K562 (cell line): ENCODE results near the gene KRT16. TPM values are rescaled to one million over a fixed set of nuclear protein-coding genes. Genes with fewer than 3 reads are reported as not detected.
"Not testable (repeated sequence)": the region's sequence is repeated elsewhere in the genome, so short reads cannot be mapped to it uniquely, and the experiment has no call there.

Source experiments
- ATAC-seq: fragments of 200-7000 bp; cut with Tn5 transposase; 3 replicates; pipeline ENCODE4 v1.9.1; 2020; ENCODE audit warnings: moderate library complexity
- Bru-seq: library from RNA; stranded (reverse); fragments of 400-500 nt; gene quantifications from one replicate; lab custom pipeline; 2021; lab: Mats Ljungman, UMichigan
- BruChase-seq, 2 experiments: library from RNA; stranded (reverse); fragments of 400-500 nt; gene quantifications; one replicate each; lab custom pipeline; 2021; lab: Mats Ljungman, UMichigan
- BruUV-seq: library from RNA; stranded (reverse); fragments of 400-500 nt; replicated peaks from 2 replicates; lab custom pipeline; 2021; lab: Mats Ljungman, UMichigan
- CTCF ChIA-PET: fragments of 300-600 bp; formaldehyde crosslinking; extraction: SDS; loops from one replicate; lab custom pipeline; 2021; ENCODE audit warnings: low intra/inter-chr PET ratio; lab: Yijun Ruan, JAX
- POLR2A ChIA-PET: fragments of 300-600, 350-650 bp; sonication (Branson Sonifier 250); formaldehyde crosslinking; extraction: SDS; loops from one replicate; lab custom pipeline; 2021; ENCODE audit warnings: antibody characterized with exemption, inconsistent platforms; lab: Yijun Ruan, JAX
- DNase-seq, 4 experiments: peaks; one replicate each; pipeline versions ENCODE4 v3.0.0 to v3.0.0-alpha.2; 2011 to 2018; ENCODE audit warnings: low spot score in 3 of 4, mixed read lengths in 3 of 4; ENCODE audit errors: extremely low read depth in 1 of 4
- FAIRE-seq: peaks from 2 replicates; lab custom pipeline; 2011; peaks lifted over from hg19 to GRCh38; lab: Jason Lieb, UNC
- H2AFZ ChIP-seq: 2 replicates; pipeline ENCODE4 v1.6.0; 2011; ENCODE audit warnings: low read depth, low read length, control low read depth, inconsistent platforms
- H3K27ac ChIP-seq: fragments of 200-600 bp; 3 replicates; pipeline ENCODE4 v1.8.0; 2011; ENCODE audit warnings: low read depth, mild to moderate bottlenecking, control low read depth, inconsistent platforms, low read length, moderate library complexity, mixed read lengths; ENCODE audit errors: extremely low read depth
- H3K27me3 ChIP-seq, 2 experiments: fragments of 300-600 bp in 1 of 2; 2 replicates in 1 of 2; 3 replicates in 1 of 2; pipeline versions ENCODE4 v1.6.0 to v1.8.0; 2011; ENCODE audit warnings: inconsistent platforms in 2 of 2, low read length in 2 of 2, mild to moderate bottlenecking in 1 of 2, mixed read lengths in 1 of 2, moderate library complexity in 1 of 2; ENCODE audit not compliant: control insufficient read depth in 2 of 2, insufficient read depth in 2 of 2
- H3K36me3 ChIP-seq: fragments of 300-600 bp; 3 replicates; pipeline ENCODE4 v1.8.0; 2011; ENCODE audit warnings: mild to moderate bottlenecking, low read length, inconsistent platforms; ENCODE audit not compliant: control insufficient read depth, insufficient read depth
- H3K4me1 ChIP-seq, 2 experiments: fragments of 200-600 bp in 1 of 2; replicated peaks in 1 of 2; 2 replicates in 1 of 2; 3 replicates in 1 of 2; pipeline versions ENCODE4 v1.5.1 to v1.8.0; 2011; ENCODE audit warnings: inconsistent platforms in 2 of 2, low read length in 2 of 2, mild to moderate bottlenecking in 1 of 2, mixed read lengths in 1 of 2, moderate library complexity in 1 of 2; ENCODE audit not compliant: control insufficient read depth in 2 of 2, insufficient read depth in 2 of 2
- H3K4me2 ChIP-seq: 2 replicates; pipeline ENCODE4 v1.6.1; 2011; ENCODE audit warnings: low read length, control low read depth, inconsistent platforms, mixed read lengths; ENCODE audit not compliant: insufficient read depth
- H3K4me3 ChIP-seq: fragments of 200-600 bp; sonication (generic), shearing (Covaris generic); 2 replicates; pipeline ENCODE4 v1.5.1; 2016; ENCODE audit warnings: control low read depth, inconsistent platforms
- H3K79me2 ChIP-seq: fragments of 200-600 bp; 3 replicates; pipeline ENCODE4 v1.8.0; 2011; ENCODE audit warnings: low read length, inconsistent platforms; ENCODE audit not compliant: control insufficient read depth, insufficient read depth
- H3K9ac ChIP-seq, 2 experiments: 2 replicates each; pipeline versions ENCODE4 v1.6.0 to v1.6.1; 2011; ENCODE audit warnings: low read depth in 2 of 2, low read length in 2 of 2, control low read depth in 1 of 2, inconsistent platforms in 1 of 2, mild to moderate bottlenecking in 1 of 2, mixed read lengths in 1 of 2; ENCODE audit not compliant: insufficient read depth in 1 of 2
- H3K9me1 ChIP-seq: one replicate; pipeline ENCODE4 v1.6.0; 2011; ENCODE audit warnings: inconsistent platforms, mild to moderate bottlenecking, low read length, moderate library complexity; ENCODE audit not compliant: control insufficient read depth, insufficient read depth
- H3K9me3 ChIP-seq: replicated peaks from 2 replicates; pipeline ENCODE4 v1.5.1; 2011; ENCODE audit warnings: low read depth, low read length, inconsistent platforms; ENCODE audit not compliant: control insufficient read depth, insufficient read depth
- H4K20me1 ChIP-seq: replicated peaks from 2 replicates; pipeline ENCODE4 v1.6.1; 2011; ENCODE audit warnings: low read length, inconsistent platforms, mixed read lengths; ENCODE audit not compliant: control insufficient read depth, insufficient read depth
- WGBS: fragments of 100-300 bp; shearing (Covaris generic); methylation state at CpG from one replicate; pipeline ENCODE4 v1.1.6; 2016; ENCODE audit warnings: low coverage, mixed read lengths; ENCODE audit not compliant: insufficient coverage; ENCODE audit errors: missing lambda C conversion rate; 5-methylcytosine and 5-hydroxymethylcytosine counted together
- in situ Hi-C: fragments of 300-500 bp; cut with MboI; formaldehyde crosslinking; loops from 4 replicates; pipeline ENCODE4 v1.15.0; 2018; ENCODE audit warnings: inconsistent platforms, mixed read lengths
- intact Hi-C: fragments of 100-400 bp; cut with micrococcal nuclease; formaldehyde crosslinking; loops from 2 replicates; pipeline ENCODE4 v1.14.2; 2022
- long read RNA-seq, 3 experiments: library from polyadenylated mRNA in 2 of 3; library from RNA in 1 of 3; unstranded in 2 of 3; stranded (forward) in 1 of 3; transcript quantifications; one replicate each; pipeline ENCODE4 v2.0.0, GENCODE V29; 2019 to 2022
- polyA minus RNA-seq, 3 experiments: library from RNA; depleted of rRNA, polyadenylated mRNA; stranded (reverse); fragments of >200 nt; gene quantifications; 2 replicates each; pipeline ENCODE4 v1.2.3, GENCODE V29; 2011
- polyA plus RNA-seq, 8 experiments: library from polyadenylated mRNA; depleted of rRNA in 4 of 8; stranded (reverse) in 5 of 8; unstranded in 3 of 8; fragments of >200 nt; fragmentation: Nextera tagmentation in 2 of 8; fragmentation: Illumina TruSeq in 1 of 8; extraction: Ambion mirVana in 2 of 8; extraction: Trizol in 1 of 8; gene quantifications; 2 replicates each; pipeline versions ENCODE4 v1.2.1 to v1.2.3, GENCODE V29; 2011 to 2014; ENCODE audit warnings: inconsistent platforms in 1 of 8, missing spikeins in 1 of 8
- total RNA-seq, 7 experiments: library from RNA; depleted of rRNA in 6 of 7; stranded (reverse); fragments of >200 nt in 6 of 7; fragmentation: Illumina TruSeq in 2 of 7; extraction: Trizol in 2 of 7; gene quantifications; 2 replicates each; pipeline versions ENCODE4 v1.2.1 to v1.2.3, GENCODE V29; 2011 to 2021; ENCODE audit warnings: low replicate concordance in 1 of 7

The KRT16 gene
- total RNA-seq (2011; cell fraction: chromatin; rRNA removed; ENCODE audit: low replicate concordance) = not detected in 2 replicates
- not detected in 2 replicates for total RNA-seq (2011; cell fraction: nucleolus; rRNA removed)
- total RNA-seq (2011; cell fraction: nucleoplasm; rRNA removed) = not detected in 2 replicates
- not detected in 2 replicates for total RNA-seq (2014; rRNA removed)
- not detected in 2 replicates for total RNA-seq (2014; rRNA removed; fragmentation: Illumina TruSeq; extraction: Trizol)
- total RNA-seq (2015; rRNA removed; fragmentation: Illumina TruSeq; extraction: Trizol) = not detected in 2 replicates
- not detected in 2 replicates for total RNA-seq (2021)
- polyA plus RNA-seq (2011; rRNA removed) = 0.04 TPM in 1 of 2 replicates, not detected in the other
- not detected in 2 replicates for polyA plus RNA-seq (2011; cell fraction: cytosol; rRNA removed)
- polyA plus RNA-seq (2011; cell fraction: nucleus; rRNA removed) = not detected in 2 replicates
- polyA plus RNA-seq (2012) = not detected in 2 replicates
- not detected in 2 replicates for polyA plus RNA-seq (2014; fragmentation: Illumina TruSeq; extraction: Trizol)
- not detected for polyA plus RNA-seq (2014; fragmentation: Nextera tagmentation; extraction: Ambion mirVana)
- polyA plus RNA-seq (2014; rRNA removed) = not detected in 2 replicates
- not detected in 2 replicates for polyA minus RNA-seq (2011; rRNA and poly(A)+ RNA removed)
- polyA minus RNA-seq (2011; cell fraction: cytosol; rRNA and poly(A)+ RNA removed) = not detected in 2 replicates
- polyA minus RNA-seq (2011; cell fraction: nucleus; rRNA and poly(A)+ RNA removed) = not detected in 2 replicates
- not detected for Bru-seq, nascent RNA
- not detected for BruChase-seq, experiment 1, labeled RNA remaining after a 2-hour chase
- BruChase-seq, experiment 2, labeled RNA remaining after a 6-hour chase = not detected
- long read RNA-seq, experiment 1 = 0 reads
- long read RNA-seq, experiment 2 = 0 reads
- long read RNA-seq, experiment 3 = 0 reads

GRCh38 chr17:41612376-41613160 is at the start of gene KRT16:
Gene KRT16 (minus strand): TSS chr17:41612767. CDS start chr17:41612688, 79 bp downstream.
- H3K4me1 ChIP-seq, H3K9me1 ChIP-seq, H3K4me3 ChIP-seq, H3K9me3 ChIP-seq, intact Hi-C loops, ATAC-seq, H3K9ac ChIP-seq, H3K4me2 ChIP-seq, H3K79me2 ChIP-seq, CTCF ChIA-PET, H2AFZ ChIP-seq, DNase-seq, in situ Hi-C loops, POLR2A ChIA-PET, H4K20me1 ChIP-seq, BruUV-seq, H3K36me3 ChIP-seq, FAIRE-seq, H3K27ac ChIP-seq: not testable (repeated sequence)
- peaks cover 10 to 49% of the 10 kb centered on the region in 2 experiments for H3K27me3 ChIP-seq
- WGBS = 1% methylated on average over 25 of the region's 31 CpGs
